Upper lobe of left lung (tissue), 4 donors: ENCODE data around the gene LDB2.

Experiments
- POLR2A ChIP-seq, 4 donors: fragments of 450-650 bp; IDR thresholded peaks; one replicate each; pipeline ENCODE4 v1.5.1; 2016 to 2017; ENCODE audit warnings: antibody characterized with exemption in 4 of 4, mild to moderate bottlenecking in 2 of 4
- TF ChIP-seq, protein P1 (sequence below), 6 experiments: fragments of 450-650 bp in 4 of 6; fragments of 200-600 bp in 2 of 6; sonication (generic) in 2 of 6; IDR thresholded peaks; one replicate each; pipeline ENCODE4 v1.5.1; 2016 to 2019; ENCODE audit warnings: antibody characterized with exemption in 6 of 6

DNA sequence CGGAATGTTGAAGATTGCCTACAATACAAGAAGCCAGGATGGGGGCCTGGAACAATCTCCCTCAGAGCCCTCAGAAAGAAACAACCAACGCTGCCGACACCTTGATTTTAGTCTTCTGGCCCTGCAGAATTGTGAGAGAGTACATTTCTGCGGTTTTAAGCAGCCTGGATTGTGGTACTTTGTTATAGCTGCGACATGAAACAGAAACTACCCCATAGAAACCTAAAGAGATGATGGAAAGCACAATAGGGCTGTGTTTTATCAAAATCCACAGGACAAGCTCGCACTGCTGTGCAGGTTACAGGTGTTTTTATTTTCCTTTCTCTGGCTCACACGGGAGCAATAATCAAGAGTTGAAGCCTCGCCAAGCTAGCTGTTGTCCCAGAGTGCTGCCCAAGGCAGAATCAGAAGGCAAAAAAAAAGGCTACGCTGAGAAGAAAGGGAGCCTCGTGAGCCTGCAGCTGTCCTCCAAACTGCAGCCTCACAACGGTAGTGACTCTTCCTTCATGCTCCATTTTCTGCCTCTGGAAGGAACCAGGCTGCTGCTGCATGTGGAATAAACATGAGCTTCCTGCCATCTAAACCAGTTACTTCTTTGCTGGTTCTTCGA, 232.4 kb downstream of the LDB2 start:
- TF ChIP-seq POLR2A (IDR thresholded peaks at IDR 0.05), result no peak
- TF ChIP-seq, protein P1, sequence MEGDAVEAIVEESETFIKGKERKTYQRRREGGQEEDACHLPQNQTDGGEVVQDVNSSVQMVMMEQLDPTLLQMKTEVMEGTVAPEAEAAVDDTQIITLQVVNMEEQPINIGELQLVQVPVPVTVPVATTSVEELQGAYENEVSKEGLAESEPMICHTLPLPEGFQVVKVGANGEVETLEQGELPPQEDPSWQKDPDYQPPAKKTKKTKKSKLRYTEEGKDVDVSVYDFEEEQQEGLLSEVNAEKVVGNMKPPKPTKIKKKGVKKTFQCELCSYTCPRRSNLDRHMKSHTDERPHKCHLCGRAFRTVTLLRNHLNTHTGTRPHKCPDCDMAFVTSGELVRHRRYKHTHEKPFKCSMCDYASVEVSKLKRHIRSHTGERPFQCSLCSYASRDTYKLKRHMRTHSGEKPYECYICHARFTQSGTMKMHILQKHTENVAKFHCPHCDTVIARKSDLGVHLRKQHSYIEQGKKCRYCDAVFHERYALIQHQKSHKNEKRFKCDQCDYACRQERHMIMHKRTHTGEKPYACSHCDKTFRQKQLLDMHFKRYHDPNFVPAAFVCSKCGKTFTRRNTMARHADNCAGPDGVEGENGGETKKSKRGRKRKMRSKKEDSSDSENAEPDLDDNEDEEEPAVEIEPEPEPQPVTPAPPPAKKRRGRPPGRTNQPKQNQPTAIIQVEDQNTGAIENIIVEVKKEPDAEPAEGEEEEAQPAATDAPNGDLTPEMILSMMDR (IDR thresholded peaks at IDR 0.05), result no peak
